OCI-LY7 (cell line): ENCODE measurements around the gene ARHGEF40.

Source experiments
- EZH2phosphoT487 ChIP-seq: fragments of 200-600 bp; sonication (generic); IDR thresholded peaks from 2 replicates; pipeline ENCODE4 v1.6.1; 2018; ENCODE audit warnings: low read depth, borderline replicate concordance, mild to moderate bottlenecking, mixed run types, antibody characterized with exemption, low read length, moderate library complexity, mixed read lengths
- TF ChIP-seq, protein P1 (sequence below): fragments of 200-600 bp; sonication (generic); conservative IDR thresholded peaks from 2 replicates; pipeline ENCODE4 v1.5.1; 2014; ENCODE audit warnings: mild to moderate bottlenecking, antibody characterized with exemption, low read length, moderate library complexity, mixed read lengths

DNA sequence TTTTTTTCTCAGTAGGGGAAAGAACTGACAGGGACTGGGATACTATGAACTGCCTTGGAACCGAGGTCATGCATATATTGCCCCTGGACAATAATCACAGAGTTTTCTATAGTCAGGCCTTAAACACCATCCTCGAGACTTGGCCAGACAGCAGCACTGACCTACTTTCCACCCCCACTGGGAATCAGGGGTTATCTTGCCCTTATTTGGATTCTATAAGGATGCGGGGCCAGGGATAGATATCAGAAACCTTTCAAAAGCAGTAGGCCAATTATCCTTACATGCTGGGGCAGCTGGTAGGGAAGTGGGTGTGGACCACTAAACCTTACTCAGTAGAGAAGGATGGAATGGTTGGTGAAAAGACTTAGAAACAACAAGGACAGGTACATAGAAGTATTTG, 26.3 kb downstream of the ARHGEF40 start:
- TF ChIP-seq, protein P1, sequence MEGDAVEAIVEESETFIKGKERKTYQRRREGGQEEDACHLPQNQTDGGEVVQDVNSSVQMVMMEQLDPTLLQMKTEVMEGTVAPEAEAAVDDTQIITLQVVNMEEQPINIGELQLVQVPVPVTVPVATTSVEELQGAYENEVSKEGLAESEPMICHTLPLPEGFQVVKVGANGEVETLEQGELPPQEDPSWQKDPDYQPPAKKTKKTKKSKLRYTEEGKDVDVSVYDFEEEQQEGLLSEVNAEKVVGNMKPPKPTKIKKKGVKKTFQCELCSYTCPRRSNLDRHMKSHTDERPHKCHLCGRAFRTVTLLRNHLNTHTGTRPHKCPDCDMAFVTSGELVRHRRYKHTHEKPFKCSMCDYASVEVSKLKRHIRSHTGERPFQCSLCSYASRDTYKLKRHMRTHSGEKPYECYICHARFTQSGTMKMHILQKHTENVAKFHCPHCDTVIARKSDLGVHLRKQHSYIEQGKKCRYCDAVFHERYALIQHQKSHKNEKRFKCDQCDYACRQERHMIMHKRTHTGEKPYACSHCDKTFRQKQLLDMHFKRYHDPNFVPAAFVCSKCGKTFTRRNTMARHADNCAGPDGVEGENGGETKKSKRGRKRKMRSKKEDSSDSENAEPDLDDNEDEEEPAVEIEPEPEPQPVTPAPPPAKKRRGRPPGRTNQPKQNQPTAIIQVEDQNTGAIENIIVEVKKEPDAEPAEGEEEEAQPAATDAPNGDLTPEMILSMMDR = no peak
- no peak for TF ChIP-seq EZH2phosphoT487
